HCT116 (cell line): ENCODE data around the gene TTC6.

Experiments
- CBX3 ChIP-seq: IDR thresholded peaks from 2 replicates; pipeline ENCODE4 v1.6.1; 2012; ENCODE audit warnings: low read depth
- CEBPB ChIP-seq: IDR thresholded peaks from 2 replicates; pipeline ENCODE4 v1.6.1; 2012; ENCODE audit warnings: low read depth
- EGR1 ChIP-seq: IDR thresholded peaks from 2 replicates; pipeline ENCODE4 v1.6.1; 2012; ENCODE audit warnings: low read depth
- ELF1 ChIP-seq: IDR thresholded peaks from 2 replicates; pipeline ENCODE4 v1.6.1; 2012; ENCODE audit warnings: low read depth, borderline replicate concordance
- EZH2 ChIP-seq: fragments of 200-600 bp; sonication (generic); IDR thresholded peaks from 2 replicates; pipeline ENCODE4 v1.6.1; 2017; ENCODE audit warnings: antibody characterized with exemption, mixed run types
- POLR2A ChIP-seq: IDR thresholded peaks from 2 replicates; pipeline ENCODE4 v1.7.0; 2011; ENCODE audit warnings: borderline replicate concordance; ENCODE audit not compliant: insufficient read depth, insufficient read length; ENCODE audit errors: extremely low read depth
- POLR2AphosphoS5 ChIP-seq: IDR thresholded peaks from 2 replicates; pipeline ENCODE4 v1.6.1; 2011; ENCODE audit warnings: mild to moderate bottlenecking, low read depth, low read length, moderate library complexity
- TCF7L2 ChIP-seq: IDR thresholded peaks from 2 replicates; pipeline ENCODE4 v1.7.0; 2011; ENCODE audit warnings: borderline replicate concordance, inconsistent platforms; ENCODE audit not compliant: insufficient read depth, insufficient read length; ENCODE audit errors: extremely low read depth
- TF ChIP-seq, protein P1 (sequence below), 3 experiments: fragments of 200-600 bp in 1 of 3; sonication (generic) in 1 of 3; IDR thresholded peaks in 2 of 3; conservative IDR thresholded peaks in 1 of 3; 2 replicates each; pipeline ENCODE4 v1.5.1; 2012 to 2017; ENCODE audit warnings: low read depth in 2 of 3, low read length in 2 of 3, antibody characterized with exemption in 1 of 3, borderline replicate concordance in 1 of 3, control low read depth in 1 of 3, mild to moderate bottlenecking in 1 of 3, mixed read lengths in 1 of 3, mixed run types in 1 of 3, moderate library complexity in 1 of 3; ENCODE audit not compliant: insufficient read depth in 1 of 3
- TF ChIP-seq, protein P2 (sequence below): IDR thresholded peaks from 2 replicates; pipeline ENCODE4 v1.6.1; 2012
- TF ChIP-seq, protein P3 (sequence below): IDR thresholded peaks from 2 replicates; pipeline ENCODE4 v1.6.1; 2012; ENCODE audit warnings: low read depth

DNA sequence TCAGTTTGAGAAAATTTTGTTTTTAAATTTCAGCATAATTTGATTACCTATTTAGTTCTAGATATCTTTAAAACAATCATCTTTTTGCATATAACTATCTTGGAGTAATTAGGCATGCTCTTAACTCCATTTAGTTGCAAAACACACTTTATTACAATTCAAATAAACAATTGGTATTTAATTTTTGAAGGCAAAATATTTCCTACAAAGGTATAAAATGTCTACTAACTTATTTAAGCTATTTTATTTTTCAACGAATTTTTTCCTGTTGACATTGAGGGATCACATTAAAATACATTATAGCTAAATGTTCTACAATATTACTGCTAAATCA, 8.7 kb upstream of the TTC6 start:
- TF ChIP-seq, protein P1, sequence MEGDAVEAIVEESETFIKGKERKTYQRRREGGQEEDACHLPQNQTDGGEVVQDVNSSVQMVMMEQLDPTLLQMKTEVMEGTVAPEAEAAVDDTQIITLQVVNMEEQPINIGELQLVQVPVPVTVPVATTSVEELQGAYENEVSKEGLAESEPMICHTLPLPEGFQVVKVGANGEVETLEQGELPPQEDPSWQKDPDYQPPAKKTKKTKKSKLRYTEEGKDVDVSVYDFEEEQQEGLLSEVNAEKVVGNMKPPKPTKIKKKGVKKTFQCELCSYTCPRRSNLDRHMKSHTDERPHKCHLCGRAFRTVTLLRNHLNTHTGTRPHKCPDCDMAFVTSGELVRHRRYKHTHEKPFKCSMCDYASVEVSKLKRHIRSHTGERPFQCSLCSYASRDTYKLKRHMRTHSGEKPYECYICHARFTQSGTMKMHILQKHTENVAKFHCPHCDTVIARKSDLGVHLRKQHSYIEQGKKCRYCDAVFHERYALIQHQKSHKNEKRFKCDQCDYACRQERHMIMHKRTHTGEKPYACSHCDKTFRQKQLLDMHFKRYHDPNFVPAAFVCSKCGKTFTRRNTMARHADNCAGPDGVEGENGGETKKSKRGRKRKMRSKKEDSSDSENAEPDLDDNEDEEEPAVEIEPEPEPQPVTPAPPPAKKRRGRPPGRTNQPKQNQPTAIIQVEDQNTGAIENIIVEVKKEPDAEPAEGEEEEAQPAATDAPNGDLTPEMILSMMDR (IDR thresholded peaks at IDR 0.05 in 2 of 3, conservative IDR thresholded peaks at IDR 0.05 in 1 of 3; ENCODE audit: borderline replicate concordance in 1 of 3, insufficient read depth in 1 of 3, low read depth in 2 of 3, low read length in 2 of 3) = no peak
- TF ChIP-seq, protein P2, sequence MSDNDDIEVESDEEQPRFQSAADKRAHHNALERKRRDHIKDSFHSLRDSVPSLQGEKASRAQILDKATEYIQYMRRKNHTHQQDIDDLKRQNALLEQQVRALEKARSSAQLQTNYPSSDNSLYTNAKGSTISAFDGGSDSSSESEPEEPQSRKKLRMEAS = no peak
- TF ChIP-seq CEBPB (no peak), TCF7L2 (no peak), POLR2AphosphoS5 (no peak), EZH2 (no peak), CBX3 (no peak), EGR1 (no peak), POLR2A (no peak), ELF1 (no peak)
- TF ChIP-seq, protein P3, sequence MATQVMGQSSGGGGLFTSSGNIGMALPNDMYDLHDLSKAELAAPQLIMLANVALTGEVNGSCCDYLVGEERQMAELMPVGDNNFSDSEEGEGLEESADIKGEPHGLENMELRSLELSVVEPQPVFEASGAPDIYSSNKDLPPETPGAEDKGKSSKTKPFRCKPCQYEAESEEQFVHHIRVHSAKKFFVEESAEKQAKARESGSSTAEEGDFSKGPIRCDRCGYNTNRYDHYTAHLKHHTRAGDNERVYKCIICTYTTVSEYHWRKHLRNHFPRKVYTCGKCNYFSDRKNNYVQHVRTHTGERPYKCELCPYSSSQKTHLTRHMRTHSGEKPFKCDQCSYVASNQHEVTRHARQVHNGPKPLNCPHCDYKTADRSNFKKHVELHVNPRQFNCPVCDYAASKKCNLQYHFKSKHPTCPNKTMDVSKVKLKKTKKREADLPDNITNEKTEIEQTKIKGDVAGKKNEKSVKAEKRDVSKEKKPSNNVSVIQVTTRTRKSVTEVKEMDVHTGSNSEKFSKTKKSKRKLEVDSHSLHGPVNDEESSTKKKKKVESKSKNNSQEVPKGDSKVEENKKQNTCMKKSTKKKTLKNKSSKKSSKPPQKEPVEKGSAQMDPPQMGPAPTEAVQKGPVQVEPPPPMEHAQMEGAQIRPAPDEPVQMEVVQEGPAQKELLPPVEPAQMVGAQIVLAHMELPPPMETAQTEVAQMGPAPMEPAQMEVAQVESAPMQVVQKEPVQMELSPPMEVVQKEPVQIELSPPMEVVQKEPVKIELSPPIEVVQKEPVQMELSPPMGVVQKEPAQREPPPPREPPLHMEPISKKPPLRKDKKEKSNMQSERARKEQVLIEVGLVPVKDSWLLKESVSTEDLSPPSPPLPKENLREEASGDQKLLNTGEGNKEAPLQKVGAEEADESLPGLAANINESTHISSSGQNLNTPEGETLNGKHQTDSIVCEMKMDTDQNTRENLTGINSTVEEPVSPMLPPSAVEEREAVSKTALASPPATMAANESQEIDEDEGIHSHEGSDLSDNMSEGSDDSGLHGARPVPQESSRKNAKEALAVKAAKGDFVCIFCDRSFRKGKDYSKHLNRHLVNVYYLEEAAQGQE = no peak
